ENCODE data around the gene CCDC7.
"Not testable (repeated sequence)": the region's sequence is repeated elsewhere in the genome, so short reads cannot be mapped to it uniquely, and the experiment has no call there.

Gene CCDC7

DNA sequence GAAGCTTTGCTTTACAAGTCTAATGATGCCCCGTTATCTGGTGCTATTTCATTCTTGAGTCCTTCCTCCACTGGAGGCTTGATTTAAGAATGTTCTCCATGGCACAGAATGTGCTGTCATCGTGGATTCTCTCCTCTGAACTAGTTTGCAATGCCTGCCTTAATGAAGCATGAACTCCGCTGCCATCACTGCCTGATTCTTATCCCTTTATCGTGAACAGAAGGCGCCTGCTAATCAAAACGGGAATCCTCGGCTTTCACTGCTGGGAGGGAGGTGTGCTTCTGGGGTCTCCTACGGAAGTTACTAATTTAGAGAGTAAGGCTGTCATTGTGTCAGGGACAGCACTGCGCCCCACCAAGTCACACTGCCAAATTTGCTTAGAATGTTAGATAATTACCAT, 455.9 kb downstream of the CCDC7 start:
- DNase-seq = no peak
- Histone ChIP-seq H3K36me3 (no peaks in the 10 kb centered on the region; the same call in 1 of the 2 replicates), H3K27me3 (no peaks in the 10 kb centered on the region), H3K9me3 (no peaks in the 10 kb centered on the region), H3K4me1 (no peaks in the 10 kb centered on the region), H3K4me3 (ENCODE audit: low read depth, low read length) (no peak overlapping the region)
- TF ChIP-seq CTCF (IDR thresholded peaks at IDR 0.05; ENCODE audit: low read depth, low read length) = no peak

DNA sequence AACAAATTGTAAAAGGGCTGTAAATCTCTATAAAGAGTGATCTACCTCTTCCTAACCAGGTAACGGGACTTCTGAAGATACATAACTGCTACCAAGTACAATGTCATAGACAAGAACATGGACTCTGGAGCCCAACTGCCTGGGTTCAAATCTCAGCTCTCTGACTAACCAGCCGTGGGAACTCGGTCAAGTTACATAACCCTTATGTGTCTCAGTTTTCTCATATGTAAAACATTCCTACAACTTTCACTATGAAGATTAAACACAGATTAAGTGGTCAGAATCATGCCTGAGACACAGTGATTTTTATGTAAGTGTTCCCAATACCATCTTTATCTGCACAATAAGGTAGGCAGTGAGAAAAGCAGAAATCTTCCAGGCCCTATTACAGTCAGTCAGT, 459.5 kb downstream of the CCDC7 start:
- H3K9me3 ChIP-seq = no peaks in the 10 kb centered on the region

DNA sequence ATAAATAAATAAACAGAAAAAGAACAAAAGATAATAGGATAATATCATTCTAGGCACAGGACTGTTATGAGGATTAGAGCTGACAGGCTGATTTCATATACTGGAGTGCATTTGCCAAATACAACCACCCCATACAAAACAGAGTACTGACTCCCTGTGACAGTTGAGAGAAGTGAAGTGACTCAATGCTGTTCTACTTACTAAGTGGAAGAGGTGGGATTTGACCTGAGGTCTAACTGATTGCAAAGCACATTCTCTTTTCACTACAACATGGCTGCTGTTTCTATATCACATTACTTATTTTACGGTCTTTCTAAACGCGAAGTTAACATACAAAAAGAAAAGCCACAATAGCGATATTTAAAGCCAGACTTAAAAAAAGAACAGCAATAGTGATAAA, 460.7 kb downstream of the CCDC7 start:
- DNase-seq = no peak
- H3K4me3 ChIP-seq (ENCODE audit: low read depth, low read length) = no peak overlapping the region
- peaks cover 9% of the 10 kb centered on the region for H3K36me3 ChIP-seq
- no peaks in the 10 kb centered on the region for H3K27me3 ChIP-seq
- H3K4me1 ChIP-seq = no peaks in the 10 kb centered on the region
- TF ChIP-seq CTCF (IDR thresholded peaks at IDR 0.05; ENCODE audit: low read depth, low read length) = no peak
- no peaks in the 10 kb centered on the region for H3K9me3 ChIP-seq

More for the DNA sequence above, 459.5 kb downstream of the CCDC7 start:
- Histone ChIP-seq H3K36me3 (peaks cover 3% of the 10 kb centered on the region), H3K4me3 (ENCODE audit: low read depth, low read length) (no peak overlapping the region), H3K27me3 (no peaks in the 10 kb centered on the region), H3K4me1 (no peaks in the 10 kb centered on the region)
- no peak for TF ChIP-seq CTCF (IDR thresholded peaks at IDR 0.05; ENCODE audit: low read depth, low read length)
- DNase-seq = no peak

DNA sequence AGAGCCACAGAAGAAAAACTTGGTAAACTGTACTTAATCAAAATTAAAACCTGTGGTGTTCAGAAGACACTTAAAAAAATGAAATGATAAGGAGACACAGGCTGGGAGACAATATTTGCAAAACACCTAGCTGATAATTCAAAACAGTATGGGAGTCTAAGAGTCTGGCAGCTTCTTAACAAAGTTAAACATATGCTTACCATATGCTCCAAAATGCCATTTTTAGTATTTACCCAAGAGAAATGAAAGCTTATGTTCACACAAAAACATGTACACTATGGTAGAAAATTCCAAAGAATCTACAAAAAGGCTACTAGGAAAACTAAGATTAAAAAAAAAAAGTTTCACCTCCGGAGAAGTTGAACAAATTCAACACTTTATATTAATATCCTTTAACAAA, 463.5 kb downstream of the CCDC7 start:
- Histone ChIP-seq H3K4me1 (no peaks in the 10 kb centered on the region), H3K9me3 (no peaks in the 10 kb centered on the region), H3K27me3 (no peaks in the 10 kb centered on the region), H3K4me3 (ENCODE audit: low read depth, low read length) (no peak overlapping the region), H3K36me3 (peaks cover 15% of the 10 kb centered on the region)
- TF ChIP-seq CTCF (IDR thresholded peaks at IDR 0.05; ENCODE audit: low read depth, low read length) = no peak
- no peak for DNase-seq

- not testable (repeated sequence) for DNase-seq, H3K27me3 ChIP-seq
- H3K36me3 ChIP-seq = peaks cover 15% of the 10 kb centered on the region
Observed at GRCh38 chr10:32909970-32910369, 464.0 kb downstream of the CCDC7 start.

DNA sequence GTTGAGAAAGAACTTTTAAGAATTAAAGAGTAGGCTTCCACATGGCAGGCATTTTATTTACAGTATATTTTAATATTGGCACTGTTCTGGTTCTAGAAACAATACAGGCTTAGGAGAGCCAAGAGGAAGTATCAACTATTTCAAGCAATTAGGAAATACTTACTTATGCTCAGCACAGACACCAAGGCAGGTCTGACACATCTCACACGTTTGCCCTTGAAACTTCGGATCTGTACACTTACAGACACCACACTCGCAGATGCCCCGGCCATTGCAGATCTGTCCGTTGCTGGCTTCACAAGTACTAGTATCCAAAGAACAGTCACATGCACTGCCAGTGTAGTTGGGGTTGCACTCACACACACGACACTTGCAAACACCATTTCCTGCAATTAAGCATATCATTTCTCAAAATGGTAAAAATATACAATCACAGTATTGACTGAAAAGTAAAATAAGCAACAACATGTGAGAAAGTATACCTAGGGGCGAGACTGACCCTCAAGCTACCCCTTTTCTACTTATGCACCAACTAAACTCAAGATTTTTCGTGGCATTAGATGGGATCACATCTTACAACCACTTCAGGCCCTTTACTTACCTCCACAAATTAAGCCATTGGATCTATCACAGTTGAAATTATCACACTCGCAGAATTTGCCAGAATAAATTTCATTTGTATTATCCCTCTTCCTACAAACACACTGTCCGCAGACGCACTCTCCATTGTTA, 465.5 kb downstream of the CCDC7 start:
- no peak for DNase-seq
- H3K36me3 ChIP-seq = peaks cover 15% of the 10 kb centered on the region
- TF ChIP-seq CTCF (IDR thresholded peaks at IDR 0.05; ENCODE audit: low read depth, low read length) = no peak

More at GRCh38 chr10:32909970-32910369, 464.0 kb downstream of the CCDC7 start:
- H3K4me1 ChIP-seq; H3K9me3 ChIP-seq; H3K4me3 ChIP-seq (ENCODE audit: low read depth, low read length): not testable (repeated sequence)

DNA sequence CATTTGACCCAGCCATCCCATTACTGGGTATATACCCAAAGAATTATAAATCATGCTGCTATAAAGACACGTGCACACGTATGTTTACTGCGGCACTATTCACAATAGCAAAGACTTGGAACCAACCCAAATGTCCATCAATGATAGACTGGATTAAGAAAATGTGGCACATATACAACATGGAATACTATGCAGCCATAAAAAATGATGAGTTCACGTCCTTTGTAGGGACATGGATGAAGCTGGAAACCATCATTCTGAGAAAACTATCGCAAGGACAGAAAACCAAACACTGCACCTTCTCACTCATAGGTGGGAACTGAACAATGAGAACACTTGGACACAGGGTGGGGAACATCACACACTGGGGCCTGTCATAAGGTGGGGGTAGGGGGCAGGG, 471.9 kb downstream of the CCDC7 start:
- H3K4me3 ChIP-seq (ENCODE audit: low read depth, low read length); H3K27me3 ChIP-seq; H3K4me1 ChIP-seq; H3K9me3 ChIP-seq; DNase-seq; H3K36me3 ChIP-seq: not testable (repeated sequence)

More for the DNA sequence above, 465.5 kb downstream of the CCDC7 start:
- Histone ChIP-seq H3K4me3 (ENCODE audit: low read depth, low read length) (no peak overlapping the region), H3K9me3 (no peaks in the 10 kb centered on the region), H3K27me3 (no peaks in the 10 kb centered on the region), H3K4me1 (no peaks in the 10 kb centered on the region)

All from BE2C (cell line).